Adrenal gland (tissue), 5 donors: Measurements from ENCODE around the gene SBNO2.

Experiments used
- POLR2A ChIP-seq, 2 donors: fragments of 450-650 bp; IDR thresholded peaks; one replicate each; pipeline ENCODE4 v1.6.1; 2017; ENCODE audit warnings: antibody characterized with exemption in 2 of 2, mild to moderate bottlenecking in 2 of 2, moderate library complexity in 1 of 2
- TF ChIP-seq, protein P1 (sequence below), 6 experiments: fragments of 450-650 bp in 4 of 6; fragments of 200-600 bp in 2 of 6; sonication (generic) in 1 of 6; IDR thresholded peaks; 1 replicate in 5 of 6; 2 replicates in 1 of 6; pipeline versions ENCODE4 v1.5.1 to v1.8.0; 2016 to 2021; ENCODE audit warnings: antibody characterized with exemption in 6 of 6, mild to moderate bottlenecking in 2 of 6, moderate library complexity in 1 of 6
- donor health status: DM: no; HTN: no; CAD: no.

DNA sequence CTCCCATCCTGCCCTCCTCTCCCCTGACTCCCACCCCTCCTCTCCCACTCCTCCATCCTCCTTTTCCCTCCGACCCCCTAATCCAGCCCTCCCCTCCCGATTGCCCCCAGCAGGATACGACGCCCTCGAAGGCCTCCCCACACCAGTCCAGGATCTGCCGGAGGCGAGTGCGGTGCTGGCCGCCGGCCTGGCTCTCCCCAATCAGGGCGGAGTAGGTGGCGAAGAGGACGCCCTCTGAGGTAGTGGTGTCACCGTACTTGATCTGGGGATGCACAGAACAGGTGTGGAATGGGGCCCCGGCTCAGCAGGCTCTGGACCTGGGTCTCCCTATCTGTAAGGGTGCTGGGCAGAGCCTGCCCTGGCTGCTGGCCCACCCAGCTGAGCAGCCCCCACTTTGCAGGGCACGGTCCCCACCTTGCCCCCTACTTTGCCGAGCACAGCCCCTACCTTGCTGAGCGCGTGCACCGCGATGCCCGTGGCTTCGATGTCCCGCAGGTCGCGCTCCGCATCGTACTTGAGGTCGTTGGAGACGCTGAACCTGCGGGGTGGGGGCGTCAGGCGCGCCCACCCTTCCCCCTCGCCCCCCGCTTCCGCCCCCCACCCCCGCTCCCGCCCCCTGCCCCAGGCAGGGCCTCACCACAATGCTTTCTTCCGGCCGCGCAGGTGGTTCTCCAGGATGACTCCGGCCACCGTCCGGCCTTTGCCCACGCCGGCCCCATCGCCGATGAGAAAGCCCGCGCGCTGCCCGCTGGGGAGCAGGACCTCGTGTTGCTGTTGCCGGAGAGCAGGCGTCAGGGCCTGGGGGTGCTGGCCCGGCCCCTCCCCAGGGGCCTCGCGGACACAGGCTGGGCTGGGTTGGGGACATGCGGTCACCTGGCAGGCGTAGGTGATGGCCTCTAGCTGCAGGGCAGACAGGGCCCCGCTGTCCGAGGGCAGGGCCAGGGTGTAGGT, 51.8 kb downstream of the SBNO2 start:
- TF ChIP-seq, protein P1, sequence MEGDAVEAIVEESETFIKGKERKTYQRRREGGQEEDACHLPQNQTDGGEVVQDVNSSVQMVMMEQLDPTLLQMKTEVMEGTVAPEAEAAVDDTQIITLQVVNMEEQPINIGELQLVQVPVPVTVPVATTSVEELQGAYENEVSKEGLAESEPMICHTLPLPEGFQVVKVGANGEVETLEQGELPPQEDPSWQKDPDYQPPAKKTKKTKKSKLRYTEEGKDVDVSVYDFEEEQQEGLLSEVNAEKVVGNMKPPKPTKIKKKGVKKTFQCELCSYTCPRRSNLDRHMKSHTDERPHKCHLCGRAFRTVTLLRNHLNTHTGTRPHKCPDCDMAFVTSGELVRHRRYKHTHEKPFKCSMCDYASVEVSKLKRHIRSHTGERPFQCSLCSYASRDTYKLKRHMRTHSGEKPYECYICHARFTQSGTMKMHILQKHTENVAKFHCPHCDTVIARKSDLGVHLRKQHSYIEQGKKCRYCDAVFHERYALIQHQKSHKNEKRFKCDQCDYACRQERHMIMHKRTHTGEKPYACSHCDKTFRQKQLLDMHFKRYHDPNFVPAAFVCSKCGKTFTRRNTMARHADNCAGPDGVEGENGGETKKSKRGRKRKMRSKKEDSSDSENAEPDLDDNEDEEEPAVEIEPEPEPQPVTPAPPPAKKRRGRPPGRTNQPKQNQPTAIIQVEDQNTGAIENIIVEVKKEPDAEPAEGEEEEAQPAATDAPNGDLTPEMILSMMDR (IDR thresholded peaks at IDR 0.05) = no peak
- TF ChIP-seq POLR2A (IDR thresholded peaks at IDR 0.05) = no peak
